Stimulated activated CD8-positive, alpha-beta memory T cell treated with anti-CD3 and anti-CD28 coated beads, Interleukin-7, amount 100 ng/mL, for 4 hours (primary cell): ENCODE results near the gene PDCD7.
"Not testable (repeated sequence)": the region's sequence is repeated elsewhere in the genome, so short reads cannot be mapped to it uniquely, and the experiment has no call there.

Experiments
- DNase-seq, 2 donors: peaks; one replicate each; pipeline ENCODE4 v3.0.0-alpha.2; 2020; ENCODE audit warnings: low read depth in 2 of 2

Gene PDCD7

GRCh38 chr15:65091946-65092770, 41.5 kb downstream of the PDCD7 start:
- DNase-seq, result no peak

DNA sequence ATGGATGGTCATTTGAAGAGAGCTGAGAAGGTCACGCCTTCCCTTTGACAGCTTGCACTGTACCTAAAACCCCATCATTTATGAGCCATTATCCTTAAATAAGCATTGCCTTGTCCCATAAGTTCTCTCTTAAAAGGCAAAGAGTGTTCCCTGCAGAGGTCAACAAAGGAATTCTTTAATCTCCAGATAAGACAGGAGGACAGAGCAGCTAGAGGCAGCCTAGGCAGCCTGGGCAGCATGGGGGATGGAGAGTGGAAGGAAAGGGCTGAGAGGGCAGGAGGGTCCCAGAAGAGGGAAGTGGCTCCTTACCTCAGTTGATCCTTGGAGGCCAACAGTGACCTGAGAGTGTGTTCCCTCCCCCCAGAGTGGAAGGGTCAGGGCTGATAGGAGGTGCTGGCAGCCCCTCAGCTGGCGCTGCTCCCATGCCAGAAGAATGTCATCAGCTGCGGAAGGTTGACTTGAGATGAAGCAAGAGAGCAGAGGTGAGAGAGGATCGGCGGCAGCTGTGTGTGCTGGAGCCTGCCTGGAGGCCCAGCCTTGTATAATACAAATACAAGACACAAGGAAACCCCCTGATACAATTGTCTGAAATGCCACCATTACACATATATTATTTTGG, 44.3 kb downstream of the PDCD7 start:
- DNase-seq, result no peak

- no peak for DNase-seq
Measured at GRCh38 chr15:65088643-65089021, 45.0 kb downstream of the PDCD7 start.

- DNase-seq, result no peak
Measured at GRCh38 chr15:65087873-65088642, 45.5 kb downstream of the PDCD7 start.

DNA sequence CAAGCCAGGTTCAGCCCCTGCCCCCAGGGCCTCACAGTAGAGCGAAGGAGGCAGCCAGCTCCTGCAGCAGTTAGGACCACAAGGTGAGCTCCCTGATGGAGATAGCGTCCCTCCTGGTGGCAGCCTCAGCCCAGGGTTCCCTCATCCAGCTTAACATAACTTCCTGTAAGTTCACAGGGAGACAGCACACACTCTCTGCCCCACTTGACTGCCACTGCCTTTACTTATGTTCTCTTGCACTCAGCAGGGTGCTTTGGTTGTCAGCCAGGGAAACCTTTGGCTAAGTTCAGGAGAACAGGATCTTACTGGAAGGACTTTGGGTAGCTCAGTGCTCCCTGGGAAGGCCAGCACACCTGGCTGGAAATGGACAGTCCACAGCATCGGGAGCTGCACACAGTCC, 46.2 kb downstream of the PDCD7 start:
- no peak for DNase-seq

- no peak for DNase-seq
Measured at GRCh38 chr15:65086680-65087111, 46.9 kb downstream of the PDCD7 start.

DNA sequence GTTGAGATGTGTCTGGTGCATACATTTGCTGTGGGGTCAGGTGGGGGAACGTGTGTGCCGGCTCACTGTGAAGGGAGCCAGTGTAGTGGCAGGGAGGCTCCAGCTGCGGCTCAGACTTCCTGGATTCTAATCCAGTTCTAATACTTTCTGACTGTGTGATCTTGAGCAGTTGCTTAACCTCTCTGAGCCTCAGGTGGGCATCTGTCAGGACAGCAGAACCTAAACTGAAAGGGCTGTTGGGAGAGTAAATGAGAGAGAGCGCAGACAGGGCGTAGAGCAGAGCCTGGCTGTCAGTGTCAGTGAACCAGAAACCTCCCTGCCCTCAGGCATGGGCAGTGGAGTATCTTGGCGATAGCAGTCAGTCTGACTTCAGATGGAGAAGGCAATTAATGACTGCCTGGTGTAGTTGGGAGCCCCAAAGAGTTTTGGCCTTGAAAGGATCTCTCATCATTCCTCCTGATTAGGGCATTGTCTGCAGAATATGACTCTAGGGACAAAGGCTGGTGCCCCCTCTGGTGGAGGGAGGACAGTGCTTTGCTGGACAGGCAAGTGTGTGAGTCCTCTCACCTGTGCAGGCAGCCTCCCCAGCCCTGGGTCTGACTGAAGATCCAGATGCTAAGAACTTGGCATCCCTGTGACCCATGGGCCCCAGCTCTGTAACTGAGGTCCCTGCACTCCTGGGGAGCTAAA, 47.5 kb downstream of the PDCD7 start:
- no peak for DNase-seq

DNA sequence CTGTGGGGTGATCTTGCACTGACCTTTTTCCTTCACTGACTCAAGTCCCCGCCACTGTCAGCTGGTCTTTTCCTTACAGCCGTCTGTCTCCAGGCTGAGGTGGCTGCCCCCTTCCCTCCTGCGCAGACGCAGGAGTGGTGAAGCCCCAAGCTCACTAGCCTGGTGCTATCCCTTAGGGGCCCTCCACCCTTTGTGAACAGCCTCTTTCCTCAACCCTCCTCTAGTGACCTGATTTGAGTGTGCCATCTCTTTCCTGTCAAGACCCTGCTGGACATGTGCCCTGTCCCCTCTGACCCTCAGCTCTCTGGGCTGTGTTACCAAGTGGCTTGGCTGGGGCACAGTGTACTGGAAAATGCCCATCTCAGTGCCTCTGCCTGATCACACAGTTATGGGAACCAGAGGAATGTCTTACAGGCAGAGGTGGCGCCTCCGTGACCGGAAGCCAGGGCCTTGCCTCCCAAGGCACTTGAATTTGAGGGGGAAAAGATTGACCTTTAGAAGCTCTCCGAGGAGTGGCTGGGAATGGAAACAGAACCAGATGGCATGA, 48.3 kb downstream of the PDCD7 start:
- no peak for DNase-seq

- DNase-seq, result no peak
Measured at GRCh38 chr15:65084500-65085206, 49.0 kb downstream of the PDCD7 start.

DNA sequence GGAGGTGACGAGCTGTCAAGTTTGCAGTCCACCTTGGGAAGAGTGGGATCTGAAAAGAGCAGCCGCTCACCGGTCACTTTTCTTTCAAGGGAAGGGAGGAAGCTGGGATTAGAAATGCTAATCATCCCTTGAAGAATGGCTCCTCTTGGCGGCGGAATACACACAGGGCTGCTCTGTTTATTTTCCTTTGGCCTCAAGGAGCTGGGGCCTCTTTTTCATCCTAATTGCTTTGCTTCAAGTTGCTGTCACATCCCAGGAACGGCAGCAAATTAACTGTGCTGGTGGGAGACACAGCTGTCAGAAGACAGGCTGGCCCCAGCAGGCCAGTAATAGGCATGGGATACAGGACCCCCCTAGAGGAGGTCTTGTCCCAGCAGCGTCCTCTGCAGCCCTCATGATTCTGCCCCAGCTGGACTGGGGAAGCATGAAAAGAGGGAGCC, 50.3 kb downstream of the PDCD7 start:
- no peak for DNase-seq

DNA sequence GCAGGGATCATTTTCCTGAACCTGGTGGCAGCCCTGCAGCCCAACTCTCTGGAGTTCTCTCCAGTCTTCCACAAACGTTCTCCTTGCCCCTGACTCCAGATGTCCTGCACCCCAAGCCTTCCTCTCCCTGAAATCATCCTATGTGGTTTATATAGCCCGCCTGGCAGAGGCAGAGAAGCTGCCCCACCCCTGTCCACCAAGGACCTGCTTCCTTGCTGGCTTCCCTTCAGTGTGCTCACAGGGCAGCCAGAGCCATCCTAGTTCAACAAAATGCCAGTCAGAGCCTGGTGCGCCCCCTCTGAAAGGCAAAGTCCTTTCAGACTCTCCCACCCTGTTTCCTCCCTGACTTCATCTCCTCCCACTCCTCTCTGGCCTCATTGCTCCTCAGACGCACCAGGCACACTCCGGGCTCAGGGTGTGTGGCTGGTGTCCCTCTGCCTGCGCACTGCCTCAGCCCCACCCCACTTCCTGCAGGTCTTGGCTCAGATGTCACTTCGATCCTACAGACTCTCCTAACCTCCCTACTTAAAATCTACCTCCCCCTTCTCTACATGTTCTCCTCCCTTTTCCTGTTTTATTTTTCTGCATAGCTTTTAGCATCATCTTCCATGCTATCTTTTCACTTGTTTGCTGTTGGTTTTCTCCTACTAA, 51.2 kb downstream of the PDCD7 start:
- DNase-seq, result no peak

- DNase-seq, result peak; percentile 8 to 14
Measured at GRCh38 chr15:65081758-65082157, 51.9 kb downstream of the PDCD7 start.

- no peak for DNase-seq
Measured at GRCh38 chr15:65081270-65081669, 52.3 kb downstream of the PDCD7 start.

GRCh38 chr15:65079580-65079979, 54.0 kb downstream of the PDCD7 start:
- DNase-seq, result no peak

- peak in 1 of 2 donors; percentile 21 for DNase-seq
Measured at GRCh38 chr15:65077981-65078352, 55.6 kb downstream of the PDCD7 start.

DNA sequence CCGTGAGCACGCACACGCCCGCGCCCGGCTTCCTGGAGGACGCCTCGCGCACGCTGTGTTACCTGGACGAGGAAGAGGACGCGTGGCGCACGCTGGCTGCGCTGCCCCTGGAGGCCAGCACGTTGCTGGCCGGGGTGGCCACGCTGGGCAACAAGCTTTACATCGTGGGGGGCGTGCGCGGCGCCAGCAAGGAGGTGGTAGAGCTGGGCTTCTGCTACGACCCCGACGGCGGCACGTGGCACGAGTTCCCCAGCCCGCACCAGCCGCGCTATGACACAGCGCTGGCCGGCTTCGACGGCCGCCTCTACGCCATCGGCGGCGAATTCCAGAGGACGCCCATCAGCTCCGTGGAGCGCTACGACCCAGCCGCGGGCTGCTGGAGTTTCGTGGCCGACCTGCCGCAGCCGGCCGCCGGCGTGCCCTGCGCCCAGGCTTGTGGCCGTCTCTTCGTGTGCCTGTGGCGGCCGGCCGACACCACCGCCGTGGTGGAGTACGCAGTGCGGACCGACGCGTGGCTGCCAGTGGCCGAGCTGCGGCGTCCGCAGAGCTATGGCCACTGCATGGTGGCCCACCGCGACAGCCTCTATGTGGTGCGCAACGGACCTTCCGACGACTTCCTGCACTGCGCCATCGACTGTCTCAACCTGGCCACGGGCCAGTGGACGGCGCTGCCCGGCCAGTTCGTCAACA, 56.2 kb downstream of the PDCD7 start:
- no peak for DNase-seq

- DNase-seq, result no peak
Measured at GRCh38 chr15:65076486-65077290, 56.9 kb downstream of the PDCD7 start, which contains the start of gene KBTBD13. Gene KBTBD13 (plus strand): TSS chr15:65076746. CDS start chr15:65076816, 70 bp downstream.

DNA sequence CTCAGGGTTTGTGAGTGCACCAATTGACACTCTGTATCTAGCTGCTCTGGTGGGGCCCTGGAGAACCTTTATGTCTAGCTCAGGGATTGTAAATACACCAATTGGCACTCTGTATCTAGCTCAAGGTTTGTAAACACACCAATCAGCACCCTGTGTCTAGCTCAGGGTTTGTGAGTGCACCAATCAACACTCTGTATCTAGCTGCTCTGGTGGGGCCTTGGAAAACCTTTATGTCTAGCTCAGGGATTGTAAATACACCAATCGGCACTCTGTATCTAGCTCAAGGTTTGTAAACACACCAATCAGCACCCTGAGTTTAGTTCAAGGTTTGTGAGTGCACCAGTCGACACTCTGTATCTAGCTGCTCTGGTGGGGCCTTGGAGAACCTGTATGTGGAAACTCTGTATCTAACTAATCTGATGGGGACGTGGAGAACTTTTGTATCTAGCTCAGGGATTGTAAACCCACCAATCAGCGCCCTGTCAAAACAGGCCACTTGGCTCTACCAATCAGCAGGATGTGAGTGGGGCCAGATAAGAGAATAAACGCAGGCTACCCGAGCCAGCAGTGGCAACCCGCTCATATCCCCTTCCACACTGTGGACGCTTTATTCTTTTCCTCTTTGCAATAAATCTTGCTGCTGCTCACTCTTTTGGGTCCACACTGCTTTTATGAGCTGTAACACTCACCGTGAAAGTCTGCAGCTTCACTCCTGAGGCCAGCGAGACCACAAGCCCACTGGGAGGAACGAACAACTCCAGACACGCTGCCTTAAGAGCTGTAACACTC, 57.8 kb downstream of the PDCD7 start:
- DNase-seq, result not testable (repeated sequence)
